ENCODE measurements around the gene FSTL4. TPM values are rescaled to one million over a fixed set of nuclear protein-coding genes. Genes with fewer than 3 reads are reported as not detected.

Gene FSTL4
- total RNA-seq, 2 donors from 2014 or later = 0.32 to 0.89 TPM

DNA sequence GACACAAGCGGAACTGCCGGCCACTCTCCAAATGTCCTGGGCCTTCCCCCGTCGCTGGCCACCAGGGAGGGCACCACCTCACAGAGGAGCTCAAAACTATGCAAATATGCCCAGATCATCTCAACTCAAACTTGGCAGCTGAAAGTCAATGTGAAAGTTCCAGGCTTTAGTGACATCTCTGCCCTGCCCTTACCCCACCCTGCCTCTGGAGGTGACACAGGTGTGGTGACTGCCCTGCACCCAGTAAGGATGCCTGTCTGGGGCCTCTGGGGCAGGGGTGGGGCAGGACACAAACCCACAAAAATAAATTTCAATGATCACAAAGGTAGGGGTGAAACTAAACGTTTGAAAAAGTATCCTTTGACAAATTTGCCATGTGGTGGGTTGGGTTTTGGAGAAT, 347.1 kb downstream of the FSTL4 start:
- no peak overlapping the region for H3K9ac ChIP-seq (ENCODE audit: low read depth in 2 of 2, low read length in 2 of 2)
- TF ChIP-seq, protein P1, sequence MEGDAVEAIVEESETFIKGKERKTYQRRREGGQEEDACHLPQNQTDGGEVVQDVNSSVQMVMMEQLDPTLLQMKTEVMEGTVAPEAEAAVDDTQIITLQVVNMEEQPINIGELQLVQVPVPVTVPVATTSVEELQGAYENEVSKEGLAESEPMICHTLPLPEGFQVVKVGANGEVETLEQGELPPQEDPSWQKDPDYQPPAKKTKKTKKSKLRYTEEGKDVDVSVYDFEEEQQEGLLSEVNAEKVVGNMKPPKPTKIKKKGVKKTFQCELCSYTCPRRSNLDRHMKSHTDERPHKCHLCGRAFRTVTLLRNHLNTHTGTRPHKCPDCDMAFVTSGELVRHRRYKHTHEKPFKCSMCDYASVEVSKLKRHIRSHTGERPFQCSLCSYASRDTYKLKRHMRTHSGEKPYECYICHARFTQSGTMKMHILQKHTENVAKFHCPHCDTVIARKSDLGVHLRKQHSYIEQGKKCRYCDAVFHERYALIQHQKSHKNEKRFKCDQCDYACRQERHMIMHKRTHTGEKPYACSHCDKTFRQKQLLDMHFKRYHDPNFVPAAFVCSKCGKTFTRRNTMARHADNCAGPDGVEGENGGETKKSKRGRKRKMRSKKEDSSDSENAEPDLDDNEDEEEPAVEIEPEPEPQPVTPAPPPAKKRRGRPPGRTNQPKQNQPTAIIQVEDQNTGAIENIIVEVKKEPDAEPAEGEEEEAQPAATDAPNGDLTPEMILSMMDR (IDR thresholded peaks at IDR 0.05) = no peak

DNA sequence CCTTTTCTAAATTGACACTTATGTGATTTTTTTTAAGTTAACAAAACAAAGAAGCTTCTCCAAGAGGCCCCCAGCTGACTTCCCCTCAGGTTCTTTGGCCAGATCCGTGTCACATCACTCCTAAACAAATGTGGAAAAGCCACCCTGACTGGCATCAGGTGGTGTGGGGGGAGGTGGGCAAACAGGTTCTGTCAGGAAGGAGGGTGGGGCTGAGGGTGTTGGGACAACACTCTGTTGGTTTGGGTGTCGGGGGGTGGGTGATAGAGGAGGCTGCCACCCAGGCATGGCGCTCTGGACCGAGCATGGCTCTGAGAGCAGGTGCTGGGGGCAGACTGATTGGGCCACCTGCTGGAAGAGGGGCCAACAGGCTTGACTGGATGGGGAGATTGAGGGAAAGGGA, 349.7 kb downstream of the FSTL4 start:
- Histone ChIP-seq H3K9ac (ENCODE audit: low read depth in 2 of 2, low read length in 2 of 2) (no peak overlapping the region), H3K27ac (no peak overlapping the region), H3K36me3 (no peaks in the 10 kb centered on the region), H3K4me3 (no peak overlapping the region), H3K9me3 (no peaks in the 10 kb centered on the region), H3K4me1 (no peaks in the 10 kb centered on the region), H3K27me3 (no peaks in the 10 kb centered on the region)
- DNase-seq = no peak
- intact Hi-C loops (cut with DNase I) = no loop called here
- TF ChIP-seq, protein P1 (IDR thresholded peaks at IDR 0.05) = no peak

More for the DNA sequence above, 347.1 kb downstream of the FSTL4 start:
- intact Hi-C loops (cut with DNase I) = no loop called here
- no peaks in the 10 kb centered on the region for H3K9me3 ChIP-seq
- no peak overlapping the region for H3K27ac ChIP-seq
- DNase-seq = no peak
- no peak overlapping the region for H3K4me3 ChIP-seq
- H3K27me3 ChIP-seq = no peaks in the 10 kb centered on the region
- H3K36me3 ChIP-seq = no peaks in the 10 kb centered on the region
- no peaks in the 10 kb centered on the region for H3K4me1 ChIP-seq

DNA sequence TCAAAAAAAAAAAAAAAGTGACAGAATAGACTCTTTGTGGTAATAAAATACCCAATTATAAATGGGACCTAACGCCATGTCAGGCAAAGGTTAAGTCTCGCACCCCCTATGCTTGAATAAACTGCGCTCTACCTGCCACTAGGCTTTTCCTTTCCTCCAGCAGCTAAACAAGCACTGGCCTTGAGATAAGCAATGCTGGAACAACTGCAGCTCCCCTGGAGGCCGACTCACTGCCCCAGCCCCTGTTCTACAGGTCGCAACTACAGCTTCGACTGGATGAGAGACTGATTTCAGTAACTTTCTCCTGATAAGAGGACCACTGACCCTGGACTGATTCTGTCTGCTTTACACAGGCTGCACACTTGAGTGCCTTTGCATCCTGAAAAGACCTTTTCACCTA, 350.3 kb downstream of the FSTL4 start:
- H3K36me3 ChIP-seq = no peaks in the 10 kb centered on the region
- no peaks in the 10 kb centered on the region for H3K4me1 ChIP-seq
- TF ChIP-seq, protein P1 (IDR thresholded peaks at IDR 0.05) = no peak
- no peak overlapping the region for H3K4me3 ChIP-seq
- no peaks in the 10 kb centered on the region for H3K27me3 ChIP-seq
- no peak overlapping the region for H3K9ac ChIP-seq (ENCODE audit: low read depth in 2 of 2, low read length in 2 of 2)
- intact Hi-C loops (cut with DNase I) = no loop called here
- DNase-seq = no peak
- H3K27ac ChIP-seq = no peak overlapping the region
- no peaks in the 10 kb centered on the region for H3K9me3 ChIP-seq

DNA sequence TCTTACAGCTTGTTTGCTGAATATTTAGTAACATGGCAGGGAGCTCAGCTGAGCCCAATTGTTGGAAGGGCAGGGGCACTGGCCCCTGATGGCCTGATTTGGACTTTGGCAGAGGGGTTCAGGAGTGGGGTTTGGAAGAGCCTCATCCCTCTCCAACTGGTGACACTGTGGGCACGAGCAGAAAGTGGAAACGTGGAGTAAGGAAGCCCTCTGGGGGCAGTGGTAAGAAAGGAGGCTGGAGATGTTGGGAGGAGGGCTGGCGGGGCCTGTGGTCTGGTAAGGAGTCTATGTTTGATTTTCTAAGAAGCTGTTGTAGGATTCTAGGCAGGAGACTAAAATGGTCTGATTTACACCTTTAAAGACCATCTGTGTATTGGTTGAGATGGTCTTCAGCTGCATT, 351.6 kb downstream of the FSTL4 start:
- H3K36me3 ChIP-seq = no peaks in the 10 kb centered on the region
- no peaks in the 10 kb centered on the region for H3K27me3 ChIP-seq
- no peak overlapping the region for H3K27ac ChIP-seq
- H3K9ac ChIP-seq (ENCODE audit: low read depth in 2 of 2, low read length in 2 of 2) = no peak overlapping the region
- no peaks in the 10 kb centered on the region for H3K4me1 ChIP-seq
- TF ChIP-seq, protein P1 (IDR thresholded peaks at IDR 0.05) = no peak
- DNase-seq = no peak
- no peaks in the 10 kb centered on the region for H3K9me3 ChIP-seq
- no peak overlapping the region for H3K4me3 ChIP-seq
- intact Hi-C loops (cut with DNase I) = no loop called here

DNA sequence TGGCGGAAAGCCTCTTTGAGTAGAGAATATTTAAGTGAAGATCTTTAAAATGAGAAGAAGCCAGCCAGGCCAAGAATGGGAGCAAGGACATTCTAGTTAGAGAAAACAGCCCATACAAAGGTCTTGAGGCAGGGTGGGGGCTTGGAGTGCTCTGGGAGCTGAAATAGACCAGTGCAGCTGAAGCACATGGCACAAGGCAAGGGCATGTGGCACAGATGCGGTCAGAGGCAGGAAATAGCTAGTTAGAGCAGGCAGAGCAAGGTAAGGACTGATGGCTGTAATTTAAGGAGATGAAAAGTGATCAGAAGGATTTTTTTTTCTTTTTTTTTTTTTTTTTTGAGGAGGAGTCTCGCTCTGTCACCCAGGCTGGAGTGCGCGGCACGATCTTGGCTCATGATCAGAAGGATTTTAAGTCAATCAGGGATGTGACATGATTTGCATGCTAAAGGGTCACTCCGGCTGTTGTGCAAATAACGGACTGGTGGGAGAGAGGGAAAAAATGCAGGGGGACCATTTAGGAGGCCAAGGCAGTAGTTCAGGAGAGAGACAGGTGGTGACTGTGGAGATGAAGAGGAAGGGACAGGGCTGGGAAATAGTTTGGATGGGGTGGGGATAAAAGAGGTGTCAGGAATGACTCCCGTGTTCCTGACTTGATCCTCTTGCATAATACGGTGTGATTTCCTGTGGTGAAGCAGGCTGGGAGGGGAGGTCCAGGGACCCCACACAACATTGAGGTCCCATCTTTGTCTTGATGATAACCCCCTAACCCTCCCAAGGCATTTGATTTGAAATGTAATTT, 352.9 kb downstream of the FSTL4 start:
- no peaks in the 10 kb centered on the region for H3K27me3 ChIP-seq
- no peak for DNase-seq
- H3K4me1 ChIP-seq = no peaks in the 10 kb centered on the region
- TF ChIP-seq, protein P1 (IDR thresholded peaks at IDR 0.05) = no peak
- intact Hi-C loops (cut with DNase I) = no loop called here
- H3K9ac ChIP-seq (ENCODE audit: low read depth in 2 of 2, low read length in 2 of 2) = no peak overlapping the region
- H3K4me3 ChIP-seq = no peak overlapping the region
- no peaks in the 10 kb centered on the region for H3K9me3 ChIP-seq
- no peak overlapping the region for H3K27ac ChIP-seq
- no peaks in the 10 kb centered on the region for H3K36me3 ChIP-seq

Measured in colonic mucosa (tissue), 4 donors.